Psoas muscle (tissue), 8 donors: ENCODE data around the gene CRYBA2. TPM values are rescaled to one million over a fixed set of nuclear protein-coding genes. Genes with fewer than 3 reads are reported as not detected.

Experiments used
- ATAC-seq, 4 donors: fragments of 200-7000 bp; cut with Tn5 transposase; one replicate each; pipeline ENCODE4 v1.9.1; 2020; ENCODE audit warnings: moderate library complexity in 3 of 4, mild to moderate bottlenecking in 2 of 4
- DNase-seq, 2 donors: peaks; one replicate each; pipeline ENCODE4 v3.0.0-alpha.2; 2020
- H3K27ac ChIP-seq: fragments of 200-600 bp; one replicate; pipeline ENCODE4 v1.8.0; 2022
- H3K27me3 ChIP-seq, 3 donors: fragments of 200-600 bp in 1 of 3; one replicate each; pipeline versions ENCODE4 v1.6.1 to v1.8.0; 2013 to 2022; ENCODE audit warnings: low read length in 2 of 3, mild to moderate bottlenecking in 2 of 3, moderate library complexity in 1 of 3; ENCODE audit not compliant: insufficient read depth in 3 of 3
- H3K36me3 ChIP-seq, 2 donors: fragments of 200-600 bp in 1 of 2; one replicate each; pipeline versions ENCODE4 v1.6.1 to v1.8.0; 2013 to 2022; ENCODE audit warnings: low read depth in 1 of 2, mild to moderate bottlenecking in 1 of 2, moderate library complexity in 1 of 2; ENCODE audit not compliant: insufficient read depth in 1 of 2
- H3K4me1 ChIP-seq: fragments of 200-600 bp; one replicate; pipeline ENCODE4 v1.8.0; 2022
- H3K4me3 ChIP-seq: fragments of 200-600 bp; one replicate; pipeline ENCODE4 v1.8.0; 2022; ENCODE audit warnings: mild to moderate bottlenecking
- H3K9me3 ChIP-seq: fragments of 200-600 bp; one replicate; pipeline ENCODE4 v1.8.0; 2022
- WGBS, 3 donors: extraction: QIAGEN DNeasy Blood & Tissue Kit; methylation state at CpG; one replicate each; pipeline versions ENCODE4 v1.1.6 to v1.1.7; 2013; 5-methylcytosine and 5-hydroxymethylcytosine counted together
- intact Hi-C, 2 donors: fragments of 100-400 bp; cut with DNase I; formaldehyde crosslinking; loops; one replicate each; pipeline versions ENCODE4 v1.11.0 to v1.14.2; 2022
- polyA plus RNA-seq, 3 donors: library from polyadenylated mRNA; stranded (reverse); fragments of 200-250 nt; gene quantifications; one replicate each; pipeline ENCODE4 v1.2.3, GENCODE V29; 2013
- total RNA-seq, 4 donors: library from RNA; stranded (reverse); fragmentation: NEBNext Ultra II Directional in 2 of 4; extraction: Animal tissue kit (Norgen Biotek cat#: 25700) in 2 of 4; gene quantifications; one replicate each; pipeline versions ENCODE4 v1.2.1 to v1.2.4, GENCODE V29; 2021 to 2023
- TF ChIP-seq, protein P1 (sequence below): fragments of 200-600 bp; IDR thresholded peaks from one replicate; pipeline ENCODE4 v1.8.0; 2022; ENCODE audit warnings: antibody characterized with exemption
- donor health status: healthy with polysubstance abuse.
- donor health status: DM: no; HTN: no; CAD: no; lungs with moderate emphysema.
- donor health status: Bipolar disorder and iron deficiency.
- donor health status: healthy.
- donor health status: DM: yes; HTN: yes; CAD: no.
- donor health status: DM: no; HTN: no; CAD: no.
- donor health status: DM: no; HTN: no; CAD: no.
- donor health status: DM: yes; HTN: yes; CAD: no.

CRYBA2 gene
- total and polyA plus RNA-seq, 7 donors = 0.08 TPM; not detected in 6

- Histone ChIP-seq H3K36me3 (no peaks in the 10 kb centered on the region), H3K27me3 (peaks cover 0 to 91% (median 41%) of the 10 kb centered on the region in 3 donors), H3K9me3 (no peaks in the 10 kb centered on the region), H3K4me1 (peaks cover 6% of the 10 kb centered on the region), H3K4me3 (peak overlapping the region; percentile 61), H3K27ac (no peak overlapping the region)
- DNase-seq (no peak), ATAC-seq (no peak)
- 0 to 1% (median 1%) methylated on average over 20 to 67 of the region's 67 CpGs for WGBS, 3 donors
- TF ChIP-seq, protein P1, sequence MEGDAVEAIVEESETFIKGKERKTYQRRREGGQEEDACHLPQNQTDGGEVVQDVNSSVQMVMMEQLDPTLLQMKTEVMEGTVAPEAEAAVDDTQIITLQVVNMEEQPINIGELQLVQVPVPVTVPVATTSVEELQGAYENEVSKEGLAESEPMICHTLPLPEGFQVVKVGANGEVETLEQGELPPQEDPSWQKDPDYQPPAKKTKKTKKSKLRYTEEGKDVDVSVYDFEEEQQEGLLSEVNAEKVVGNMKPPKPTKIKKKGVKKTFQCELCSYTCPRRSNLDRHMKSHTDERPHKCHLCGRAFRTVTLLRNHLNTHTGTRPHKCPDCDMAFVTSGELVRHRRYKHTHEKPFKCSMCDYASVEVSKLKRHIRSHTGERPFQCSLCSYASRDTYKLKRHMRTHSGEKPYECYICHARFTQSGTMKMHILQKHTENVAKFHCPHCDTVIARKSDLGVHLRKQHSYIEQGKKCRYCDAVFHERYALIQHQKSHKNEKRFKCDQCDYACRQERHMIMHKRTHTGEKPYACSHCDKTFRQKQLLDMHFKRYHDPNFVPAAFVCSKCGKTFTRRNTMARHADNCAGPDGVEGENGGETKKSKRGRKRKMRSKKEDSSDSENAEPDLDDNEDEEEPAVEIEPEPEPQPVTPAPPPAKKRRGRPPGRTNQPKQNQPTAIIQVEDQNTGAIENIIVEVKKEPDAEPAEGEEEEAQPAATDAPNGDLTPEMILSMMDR = no peak
- intact Hi-C loops = no loop called here
Measured at GRCh38 chr2:218959761-218960308, 33.4 kb downstream of the CRYBA2 start.

DNA sequence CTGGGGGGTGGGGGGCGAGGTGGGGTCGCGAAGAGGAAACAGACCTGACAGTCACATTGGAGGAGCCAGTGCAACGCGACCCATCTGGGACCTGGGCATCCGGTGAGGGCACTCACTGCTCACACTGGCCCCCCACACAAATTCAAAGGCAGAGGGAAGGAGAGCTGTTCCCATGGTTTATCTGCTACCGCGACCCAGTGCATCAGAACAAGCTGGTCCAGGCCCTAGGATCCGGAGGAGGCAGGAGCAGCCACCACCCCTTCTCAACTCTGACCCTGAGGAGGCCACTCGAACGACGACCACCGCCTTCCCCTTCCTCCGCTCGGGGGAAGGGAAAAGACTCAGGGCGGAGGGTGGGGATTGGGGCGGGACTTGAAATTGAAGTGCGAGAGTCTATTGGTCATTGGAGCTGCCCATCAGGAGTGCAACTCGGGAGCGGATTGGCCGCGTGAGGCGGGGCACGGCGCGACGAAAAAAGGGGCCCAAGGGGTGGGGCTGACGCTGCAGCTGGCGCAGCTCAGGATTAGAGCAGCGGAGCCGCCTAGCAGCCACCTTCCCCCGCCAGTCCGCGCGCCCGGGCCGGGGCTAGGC, 34.0 kb downstream of the CRYBA2 start, which contains the start of gene CDK5R2:
TSS of gene CDK5R2 (plus strand) at position 526 of the 591 bp plus-strand sequence. CDS start 155 bp downstream, outside the sequence.
- H3K27me3 ChIP-seq = peaks cover 0 to 91% (median 36%) of the 10 kb centered on the region in 3 donors
- 2% methylated on average over 29 to 37 of the region's 37 CpGs for WGBS, 3 donors
- intact Hi-C loops = no loop called here

DNA sequence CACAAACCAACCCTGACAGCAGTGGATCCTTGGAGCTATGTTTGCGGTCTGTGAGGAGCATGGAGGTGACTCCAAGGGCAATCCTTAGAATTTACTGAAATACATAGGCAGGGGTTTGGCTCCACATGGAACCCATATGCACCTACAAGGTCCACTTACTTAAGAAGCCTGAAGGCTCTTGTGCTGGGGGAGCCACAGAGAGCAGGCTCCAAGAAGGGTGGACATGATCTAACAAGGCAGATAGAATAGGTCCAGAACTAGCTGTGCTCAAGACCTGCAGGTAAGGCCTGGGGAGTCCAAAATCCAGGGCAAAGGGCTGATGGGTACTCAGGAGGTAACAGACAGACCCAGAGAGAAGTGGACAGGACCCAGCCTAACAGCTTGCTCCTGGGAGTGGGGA, 34.9 kb downstream of the CRYBA2 start:
- 89 to 95% (median 94%) methylated on average over 1 of the region's 1 CpG for WGBS, 3 donors
- Histone ChIP-seq H3K4me1 (peaks cover 6% of the 10 kb centered on the region), H3K4me3 (no peak overlapping the region), H3K9me3 (no peaks in the 10 kb centered on the region), H3K27me3 (peaks cover 0 to 85% (median 32%) of the 10 kb centered on the region in 3 donors), H3K36me3 (no peaks in the 10 kb centered on the region), H3K27ac (no peak overlapping the region)
- no peak for ATAC-seq
- TF ChIP-seq, protein P1 = no peak
- DNase-seq = no peak
- intact Hi-C loops = no loop called here

More for the DNA sequence above, 34.0 kb downstream of the CRYBA2 start, which contains the start of gene CDK5R2:
- Histone ChIP-seq H3K27ac (no peak within 1 kb of the TSS), H3K9me3 (no peaks in the 10 kb centered on the region), H3K4me3 (peak within 1 kb of the TSS; percentile 61), H3K4me1 (peaks cover 6% of the 10 kb centered on the region), H3K36me3 (no peaks in the 10 kb centered on the region)
- DNase-seq = peak; percentile 69 to 85
- TF ChIP-seq, protein P1 = no peak
- peak; percentile 89 to 97 (median 96) for ATAC-seq

DNA sequence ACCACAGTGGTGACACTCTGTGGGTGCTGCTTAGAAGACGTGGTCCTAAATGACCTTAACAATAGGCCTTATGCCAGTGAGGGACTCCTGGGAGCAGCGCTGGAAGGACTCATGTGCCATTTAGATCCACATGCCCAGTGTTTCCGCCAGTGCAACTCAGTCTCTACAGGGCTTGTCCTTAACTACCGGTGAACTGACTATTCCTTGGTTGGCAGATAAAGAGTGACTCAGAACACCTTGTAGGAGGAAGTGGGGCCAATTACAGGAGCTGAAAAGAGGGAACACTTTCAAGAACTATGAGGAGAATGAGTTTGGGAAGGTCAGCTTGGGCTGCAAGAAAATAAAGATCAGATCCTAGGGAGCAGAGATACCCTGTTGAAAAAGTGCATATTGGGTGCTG, 35.6 kb downstream of the CRYBA2 start:
- TF ChIP-seq, protein P1 = no peak
- no peak for DNase-seq
- no peak overlapping the region for H3K27ac ChIP-seq
- WGBS, 3 donors = 62 to 81% (median 81%) methylated on average over 4 of the region's 4 CpGs
- H3K4me1 ChIP-seq = peaks cover 6% of the 10 kb centered on the region
- H3K27me3 ChIP-seq = peaks cover 0 to 79% (median 26%) of the 10 kb centered on the region in 3 donors
- no peak overlapping the region for H3K4me3 ChIP-seq
- no peak for ATAC-seq
- intact Hi-C loops = no loop called here
- H3K36me3 ChIP-seq = no peaks in the 10 kb centered on the region
- no peaks in the 10 kb centered on the region for H3K9me3 ChIP-seq
